HL-60 (cell line): Measurements from ENCODE around the gene HOXD3.
A peak's percentile ranks its signal among the peaks of the same experiment; 100 is the strongest.

Experiments used
- DNase-seq, 2 experiments: peaks; one replicate each; pipeline ENCODE4 v3.0.0-alpha.2; 2010 to 2020; ENCODE audit warnings: low read depth in 1 of 2, low spot score in 1 of 2
- H3K27ac ChIP-seq: fragments of 250-450 bp; sonication (Bioruptor Pico); replicated peaks from 2 replicates; pipeline ENCODE4 v1.5.1; 2020; ENCODE audit warnings: mild to moderate bottlenecking, moderate library complexity
- H3K27me3 ChIP-seq: fragments of 250-450 bp; sonication (Bioruptor Pico); 2 replicates; pipeline ENCODE4 v1.5.1; 2021; ENCODE audit warnings: mild to moderate bottlenecking, moderate library complexity; ENCODE audit not compliant: insufficient read depth, poor library complexity, severe bottlenecking
- H3K4me3 ChIP-seq: replicated peaks from 2 replicates; pipeline ENCODE4 v1.5.1; 2011; ENCODE audit warnings: mild to moderate bottlenecking, control low read depth, low read length; ENCODE audit not compliant: insufficient read depth
- CTCF ChIP-seq: IDR thresholded peaks from one replicate; pipeline ENCODE4 v1.5.1; 2011; ENCODE audit warnings: low read length, control low read depth, inconsistent platforms; ENCODE audit not compliant: insufficient read depth
- GABPA ChIP-seq: IDR thresholded peaks from 2 replicates; pipeline ENCODE4 v1.6.1; 2012; ENCODE audit warnings: low read depth
- POLR2AphosphoS5 ChIP-seq: IDR thresholded peaks from 2 replicates; pipeline ENCODE4 v1.6.1; 2012; ENCODE audit warnings: low read depth
- REST ChIP-seq: IDR thresholded peaks from 2 replicates; pipeline ENCODE4 v1.6.1; 2012; ENCODE audit warnings: low read depth; ENCODE audit not compliant: insufficient replicate concordance
- SPI1 ChIP-seq: IDR thresholded peaks from 2 replicates; pipeline ENCODE4 v1.6.1; 2012; ENCODE audit warnings: low read depth, mild to moderate bottlenecking, borderline replicate concordance

HOXD3 gene

GRCh38 chr2:176128982-176129796 is 27.9 kb upstream of the HOXD3 start, which contains the start of gene HOXD8:
TSS of gene HOXD8 (plus strand) at chr2:176129705. CDS start at chr2:176130367, 662 bp downstream.
- no peak for TF ChIP-seq SPI1
- TF ChIP-seq CTCF = no peak
- TF ChIP-seq REST = no peak
- TF ChIP-seq POLR2AphosphoS5 = no peak
- no peak for TF ChIP-seq GABPA
- no peak for DNase-seq
- Histone ChIP-seq H3K27ac (no peak within 1 kb of the TSS), H3K4me3 (0 out of 2 replicates have a peak within 1 kb of the TSS, but pooled peaks have one; percentile 14), H3K27me3 (peaks cover 84% of the 10 kb centered on the region)

- Histone ChIP-seq H3K27ac (no peak overlapping the region), H3K27me3 (peaks cover 83% of the 10 kb centered on the region), H3K4me3 (no peak overlapping the region)
- DNase-seq = no peak
- TF ChIP-seq CTCF (no peak), POLR2AphosphoS5 (no peak), REST (no peak), SPI1 (no peak), GABPA (no peak)
Measured at GRCh38 chr2:176129813-176130146, 27.3 kb upstream of the HOXD3 start.

- TF ChIP-seq CTCF (no peak), REST (no peak), SPI1 (no peak), GABPA (no peak), POLR2AphosphoS5 (no peak)
- H3K27ac ChIP-seq = no peak overlapping the region
- 0 out of 2 replicates have a peak overlapping the region, but pooled peaks have one; percentile 14 for H3K4me3 ChIP-seq
- H3K27me3 ChIP-seq = peaks cover 83% of the 10 kb centered on the region
- DNase-seq = no peak
Measured at GRCh38 chr2:176130147-176130956, 26.8 kb upstream of the HOXD3 start.
